Body of pancreas (tissue), 4 donors: Measurements from ENCODE around the gene BACE1.

Experiments used
- CTCF ChIP-seq, 7 experiments: fragments of 450-650 bp in 4 of 7; fragments of 200-600 bp in 3 of 7; sonication (generic) in 3 of 7; IDR thresholded peaks; one replicate each; pipeline ENCODE4 v1.5.1; 2016 to 2019; ENCODE audit warnings: antibody characterized with exemption in 7 of 7
- POLR2A ChIP-seq, 3 donors: fragments of 450-650 bp; IDR thresholded peaks; one replicate each; pipeline ENCODE4 v1.6.1; 2016; ENCODE audit warnings: antibody characterized with exemption in 3 of 3, mild to moderate bottlenecking in 2 of 3

GRCh38 chr11:117319214-117319840 is 3.3 kb upstream of the BACE1 start:
- TF ChIP-seq POLR2A (IDR thresholded peaks at IDR 0.05) = no peak
- TF ChIP-seq CTCF (IDR thresholded peaks at IDR 0.05) = no peak
